HG02623 (cell line): Measurements from ENCODE around the gene HTR3B.
"Not testable (repeated sequence)": the region's sequence is repeated elsewhere in the genome, so short reads cannot be mapped to it uniquely, and the experiment has no call there.

Source experiments
- ATAC-seq: cut with Tn5 transposase; IDR thresholded peaks from one replicate; pipeline ENCODE4 v1.9.1; 2021; ENCODE audit warnings: moderate library complexity; ENCODE audit not compliant: unreplicated experiment

HTR3B gene

DNA sequence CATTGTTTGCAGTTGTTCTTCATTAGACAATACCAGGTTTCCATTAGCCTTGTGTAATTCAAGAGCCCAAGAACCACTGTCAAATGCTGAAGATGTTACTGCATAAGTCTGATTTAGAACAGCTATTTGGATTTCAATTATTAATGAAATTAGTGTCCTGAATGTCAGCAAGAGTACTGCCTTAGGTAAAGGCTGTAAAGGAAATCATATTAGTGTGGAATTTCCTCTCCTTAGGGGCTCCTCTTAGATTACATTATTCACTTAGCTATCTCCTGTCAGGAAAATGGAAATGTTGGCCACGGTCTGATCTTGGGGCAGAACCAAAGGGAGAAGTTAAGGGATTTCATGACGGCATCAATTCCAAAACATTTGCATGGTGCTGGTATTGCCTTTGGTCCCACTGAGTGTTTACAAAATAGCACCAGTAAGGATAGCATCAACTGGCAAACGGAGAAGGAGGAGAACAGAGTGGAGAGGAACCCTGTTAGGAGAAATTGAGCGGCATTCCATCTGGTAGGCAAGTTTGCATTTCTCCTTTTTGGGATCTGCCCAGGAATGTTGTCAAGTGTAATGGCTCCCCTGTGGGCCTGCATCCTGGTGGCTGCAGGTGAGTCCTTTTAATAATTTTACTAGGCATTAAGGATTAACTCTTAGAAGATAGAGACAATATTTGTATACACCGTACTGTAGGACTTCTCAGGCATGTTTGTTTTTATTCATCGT is at the start of gene HTR3B:
HTR3B (plus strand) TSS at position 418 of the 723 bp plus-strand sequence; CDS start at position 556, 138 bp downstream.
- no peak for ATAC-seq

- ATAC-seq: no peak
Observed at GRCh38 chr11:113855803-113856202, 48.8 kb upstream of the HTR3B start.

DNA sequence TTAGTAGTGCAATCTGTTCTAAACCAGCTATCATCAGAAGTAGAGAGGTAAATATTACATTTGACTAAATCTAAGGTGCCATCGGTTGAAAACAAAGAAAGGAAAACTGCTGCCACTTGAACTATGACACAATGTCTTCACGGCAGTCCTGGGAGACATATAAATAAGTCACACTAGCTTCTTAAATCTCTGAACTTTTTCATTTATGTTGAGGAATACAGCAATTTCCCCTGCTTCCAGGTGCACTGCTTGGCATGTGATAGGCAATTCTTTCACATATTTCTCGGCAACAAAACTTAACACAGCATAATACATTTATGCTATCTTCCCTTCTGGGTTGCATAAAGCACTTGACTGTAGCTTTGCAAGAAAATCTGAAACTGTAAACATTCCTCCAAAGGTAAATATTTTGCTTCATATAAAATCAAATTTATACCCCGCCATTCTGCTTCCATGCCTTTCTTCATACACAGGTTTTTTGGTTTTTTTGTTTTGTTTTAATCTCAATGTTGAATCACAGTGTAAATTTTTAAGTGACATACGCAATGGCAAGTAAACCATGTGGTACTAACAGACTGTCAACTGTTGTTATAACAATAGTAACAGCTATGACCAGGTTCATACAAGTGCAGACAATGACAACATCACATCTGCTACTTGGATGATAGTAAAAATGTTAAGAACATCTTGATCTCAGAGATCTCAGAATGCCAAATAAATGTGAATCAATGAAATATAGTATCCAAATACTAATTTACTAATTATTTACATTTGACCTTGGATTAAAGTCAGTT is 47.4 kb upstream of the HTR3B start:
- no peak for ATAC-seq

GRCh38 chr11:113859665-113860064 is 44.9 kb upstream of the HTR3B start:
- ATAC-seq: no peak

- ATAC-seq: no peak
Observed at GRCh38 chr11:113862435-113862834, 42.2 kb upstream of the HTR3B start.

DNA sequence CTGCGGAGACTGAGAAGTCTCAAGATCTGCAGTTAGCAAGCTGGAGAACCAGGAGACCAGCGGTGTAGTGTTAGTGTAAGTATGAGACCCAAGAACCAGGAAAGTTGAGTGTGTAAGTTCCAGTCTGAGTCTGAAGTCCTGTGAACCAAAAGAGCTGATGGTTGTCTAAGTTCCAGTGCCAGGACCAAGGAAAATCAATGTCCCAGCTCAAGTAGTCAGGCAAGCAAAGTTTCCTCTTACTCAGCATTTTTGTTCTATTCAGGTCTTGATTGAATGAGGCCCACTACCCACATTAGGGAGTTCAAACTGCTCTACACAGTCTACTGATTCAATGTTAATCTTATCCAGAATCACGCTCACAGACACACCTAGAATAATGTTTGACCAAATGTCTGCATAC is 40.2 kb upstream of the HTR3B start:
- no peak for ATAC-seq

DNA sequence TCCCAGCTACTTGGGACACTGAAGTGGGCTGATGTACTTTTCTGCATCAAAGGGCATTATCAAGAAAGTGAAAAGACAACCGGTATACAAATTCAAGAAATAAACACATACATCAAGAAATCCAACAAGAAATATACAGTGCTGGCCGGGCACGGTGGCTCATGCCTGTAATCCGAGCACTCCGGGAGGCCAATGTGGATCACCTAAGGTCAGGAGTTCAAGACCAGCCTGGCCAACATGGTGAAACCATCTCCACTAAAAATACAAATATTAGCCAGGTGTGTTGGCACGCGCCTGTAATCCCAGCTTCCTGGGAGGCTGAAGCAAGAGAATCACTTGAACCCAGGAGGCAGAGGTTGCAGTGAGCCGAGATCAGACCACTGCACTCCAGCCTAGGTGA is 38.7 kb upstream of the HTR3B start:
- ATAC-seq: no peak

- ATAC-seq: no peak
Observed at GRCh38 chr11:113867843-113868503, 36.6 kb upstream of the HTR3B start.

- ATAC-seq: no peak
Observed at GRCh38 chr11:113871336-113871735, 33.3 kb upstream of the HTR3B start.

- no peak for ATAC-seq
Observed at GRCh38 chr11:113873236-113873626, 31.4 kb upstream of the HTR3B start.

DNA sequence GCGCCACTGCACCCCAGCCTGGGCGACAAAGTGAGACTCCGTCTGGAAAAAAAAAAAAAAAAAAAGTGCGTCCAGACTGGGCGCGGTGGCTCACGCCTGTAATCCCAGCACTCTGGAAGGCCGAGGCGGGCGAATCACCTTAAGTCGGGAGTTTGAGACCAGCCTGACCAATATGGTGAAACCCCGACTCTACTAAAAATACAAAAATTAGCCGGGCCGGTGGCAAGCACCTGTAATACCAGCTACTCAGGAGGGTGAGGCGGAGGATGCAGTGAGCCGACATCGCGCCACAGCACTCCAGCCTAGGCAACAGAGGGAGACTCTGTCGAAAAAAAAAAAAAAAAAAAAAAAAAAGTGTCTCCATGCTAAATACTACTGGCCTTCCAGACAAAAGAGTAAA is 30.5 kb upstream of the HTR3B start:
- no peak for ATAC-seq

DNA sequence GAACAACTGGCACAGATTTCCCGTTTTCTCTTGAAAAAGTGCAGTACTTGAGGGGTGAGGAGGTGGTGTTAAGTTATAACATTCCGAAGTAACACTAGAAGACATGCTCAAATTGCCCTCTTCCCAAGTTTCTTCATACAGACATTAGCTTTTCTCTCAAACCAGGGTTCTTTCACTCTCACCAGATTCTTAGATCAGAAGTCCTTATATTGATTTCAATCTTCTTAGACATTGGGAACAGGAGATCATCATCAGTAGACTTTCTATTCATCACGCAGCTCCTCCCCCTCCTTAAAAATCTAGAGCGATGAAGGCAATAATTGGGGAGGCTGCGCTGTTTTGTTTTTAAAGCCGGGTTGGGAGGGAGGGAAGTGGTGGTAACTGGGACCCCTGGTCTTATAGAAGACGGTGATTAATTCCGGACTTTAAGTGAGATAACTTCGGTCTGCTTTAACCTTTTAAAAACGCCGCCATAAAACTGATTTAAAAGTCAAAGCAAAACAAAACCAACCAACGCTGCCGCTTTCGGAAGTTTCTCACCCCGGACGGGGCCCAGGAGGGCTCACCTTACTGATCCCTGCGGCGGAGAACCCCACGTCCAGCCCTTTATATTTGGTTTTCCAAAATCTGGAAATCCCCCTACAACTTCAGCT is 29.9 kb upstream of the HTR3B start:
- peak; percentile 27 for ATAC-seq

- ATAC-seq: peak; percentile 83
Observed at GRCh38 chr11:113875234-113876073, 29.1 kb upstream of the HTR3B start, which contains the start of gene USP28. Gene USP28, minus strand, starts transcription at chr11:113875572. Its CDS starts 71 bp downstream, at chr11:113875501.

GRCh38 chr11:113876074-113876797 is 28.4 kb upstream of the HTR3B start:
- ATAC-seq: no peak

DNA sequence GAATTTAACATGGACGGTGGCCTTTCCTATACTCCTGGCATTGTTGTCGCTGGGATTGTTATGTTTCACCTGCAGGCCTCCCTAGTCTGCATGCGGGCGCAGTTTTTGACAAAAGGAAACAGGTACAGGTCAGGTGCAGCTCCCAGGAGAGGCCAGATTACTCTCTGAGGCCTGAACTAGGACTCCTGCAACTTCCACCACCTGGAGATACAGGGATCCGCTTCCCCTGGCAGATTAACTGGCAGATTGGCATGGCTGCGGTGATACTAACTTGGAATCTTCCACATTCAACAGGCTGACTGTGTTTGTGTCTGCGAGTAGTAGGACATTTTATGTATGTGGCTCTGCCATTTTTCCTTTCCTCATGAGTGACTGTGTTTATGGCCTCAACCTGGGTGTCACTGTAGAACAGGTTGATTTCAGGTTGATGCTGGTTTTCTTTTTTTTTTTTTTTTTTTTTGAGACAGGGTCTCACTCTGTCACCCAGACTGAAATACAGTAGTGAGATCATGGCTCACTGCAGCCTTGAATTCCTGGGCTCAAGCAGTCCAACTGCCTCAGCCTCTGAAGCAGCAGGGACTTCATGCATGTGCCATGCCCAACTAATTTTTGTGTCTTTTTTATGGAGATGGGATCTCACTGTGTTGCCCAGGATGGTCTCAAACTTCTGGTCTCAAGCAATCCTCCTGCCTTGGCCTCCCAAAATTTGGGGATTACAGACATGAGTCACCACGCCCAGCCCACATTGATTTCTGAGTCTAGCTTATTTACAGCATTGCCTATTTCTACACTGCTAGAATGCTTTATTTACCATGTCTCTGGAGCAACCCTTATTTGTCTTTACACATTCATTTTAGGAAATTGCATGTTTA is 27.6 kb upstream of the HTR3B start:
- no peak for ATAC-seq

- ATAC-seq: no peak
Observed at GRCh38 chr11:113877670-113878055, 26.9 kb upstream of the HTR3B start.

- ATAC-seq: not testable (repeated sequence)
Observed at GRCh38 chr11:113879446-113879845, 25.1 kb upstream of the HTR3B start.

DNA sequence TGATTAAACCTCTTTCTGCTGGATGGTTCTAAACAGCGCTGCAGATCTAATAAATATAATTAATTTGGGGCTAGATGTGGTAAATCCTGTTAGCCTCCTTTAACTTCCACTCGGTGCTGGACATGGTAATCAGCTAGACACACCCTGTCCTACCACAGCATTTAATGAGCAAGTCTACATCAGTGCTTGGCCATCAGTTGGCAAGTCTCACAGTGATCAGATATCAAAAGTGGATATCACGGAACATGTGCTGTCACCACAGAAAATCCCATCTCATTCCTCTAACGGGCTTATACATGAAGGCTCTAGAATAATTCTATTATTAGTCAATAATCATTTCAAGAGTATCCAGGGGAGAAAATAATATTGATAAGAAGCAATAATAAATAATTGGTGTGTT is 23.6 kb upstream of the HTR3B start:
- no peak for ATAC-seq

- ATAC-seq: no peak
Observed at GRCh38 chr11:113881856-113882255, 22.7 kb upstream of the HTR3B start.
